Measurements from ENCODE around the gene APOB.

APOB gene

DNA sequence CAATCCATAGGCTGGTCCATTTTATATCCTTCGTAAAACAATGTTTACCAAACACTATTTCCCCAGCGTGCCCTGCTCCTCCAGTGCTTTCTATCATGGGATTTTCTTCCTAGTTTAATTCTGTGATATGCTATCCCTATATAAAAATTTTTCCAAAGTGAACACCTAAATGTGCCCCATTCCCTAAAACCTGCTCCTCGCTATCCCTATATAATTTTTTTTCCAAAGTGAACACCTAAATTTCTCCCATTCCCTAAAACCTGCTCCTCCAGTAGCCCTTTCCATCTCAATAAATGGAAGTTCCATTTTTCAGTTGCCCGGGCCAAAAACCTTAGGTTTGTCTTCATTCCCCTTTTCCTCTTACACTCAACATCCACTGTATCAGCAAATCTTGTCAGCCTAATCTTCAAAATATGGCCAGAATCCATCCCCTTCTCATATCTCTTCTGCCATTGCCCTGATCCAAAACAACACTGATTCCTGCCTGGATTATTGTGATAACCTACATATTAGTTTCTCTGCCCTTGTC, 26.1 kb downstream of the APOB start:
- DNase-seq (ENCODE audit: low read depth in 2 of 2) = no peak

DNA sequence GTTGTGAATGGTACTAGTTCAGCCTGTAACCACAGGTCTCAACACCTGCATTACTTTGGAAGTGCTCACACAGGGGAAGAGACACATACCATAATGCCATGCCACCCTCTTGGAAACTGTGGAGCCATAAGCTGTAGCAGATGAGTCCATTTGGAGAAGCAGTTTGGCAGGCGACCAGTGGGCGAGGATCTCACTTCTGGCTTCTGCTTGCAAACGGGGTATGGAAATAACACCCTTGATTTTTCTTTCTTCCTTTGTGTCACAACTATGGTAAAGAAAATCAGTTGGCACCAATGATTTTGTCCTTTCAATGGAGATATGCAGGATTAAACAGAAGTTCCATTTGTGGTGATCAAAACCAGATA, 28.6 kb downstream of the APOB start:
- no peak for DNase-seq (ENCODE audit: low read depth in 2 of 2)

DNA sequence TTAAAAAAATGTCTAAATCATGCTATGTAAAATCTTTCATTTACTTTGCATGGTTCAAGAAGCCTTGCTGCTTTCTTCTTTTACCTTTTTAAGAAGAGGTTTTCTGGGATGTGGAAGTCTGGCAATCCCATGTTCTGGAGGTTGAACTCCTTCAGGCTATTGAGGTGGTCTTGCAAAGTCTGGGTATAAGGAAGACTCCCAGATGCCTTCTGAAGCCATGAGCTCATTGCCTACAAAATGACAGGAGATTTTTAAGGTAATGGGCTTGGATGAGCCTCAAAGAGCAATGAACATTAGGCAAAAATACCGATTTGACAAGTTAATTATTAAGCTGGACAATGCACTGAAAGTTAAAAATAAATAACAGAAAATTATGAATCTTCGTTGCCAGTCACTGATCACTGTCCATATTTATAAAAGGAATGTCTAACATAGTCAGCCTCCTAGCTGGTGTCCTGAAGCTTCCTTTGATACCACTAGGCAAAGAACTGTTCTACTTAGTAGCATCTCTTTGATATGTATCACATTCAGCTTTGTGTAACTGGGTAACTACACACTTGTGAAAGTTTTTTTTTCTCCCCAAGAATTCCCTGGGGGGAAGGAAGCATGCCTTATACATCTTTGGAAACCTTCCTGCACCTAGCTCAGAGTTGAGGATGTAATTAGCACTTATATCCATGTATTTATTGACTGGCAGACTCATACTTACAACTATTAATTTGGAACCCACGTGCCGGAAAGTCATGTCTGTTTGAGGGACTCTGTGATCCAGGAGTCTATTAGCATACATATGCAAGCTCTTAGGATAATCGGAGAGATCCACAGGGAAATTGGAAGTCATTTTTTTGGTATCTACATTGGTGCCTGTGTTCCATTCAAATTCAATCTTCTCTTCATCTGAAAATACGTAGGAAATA, 29.3 kb downstream of the APOB start:
- no peak for DNase-seq (ENCODE audit: low read depth in 2 of 2)

DNA sequence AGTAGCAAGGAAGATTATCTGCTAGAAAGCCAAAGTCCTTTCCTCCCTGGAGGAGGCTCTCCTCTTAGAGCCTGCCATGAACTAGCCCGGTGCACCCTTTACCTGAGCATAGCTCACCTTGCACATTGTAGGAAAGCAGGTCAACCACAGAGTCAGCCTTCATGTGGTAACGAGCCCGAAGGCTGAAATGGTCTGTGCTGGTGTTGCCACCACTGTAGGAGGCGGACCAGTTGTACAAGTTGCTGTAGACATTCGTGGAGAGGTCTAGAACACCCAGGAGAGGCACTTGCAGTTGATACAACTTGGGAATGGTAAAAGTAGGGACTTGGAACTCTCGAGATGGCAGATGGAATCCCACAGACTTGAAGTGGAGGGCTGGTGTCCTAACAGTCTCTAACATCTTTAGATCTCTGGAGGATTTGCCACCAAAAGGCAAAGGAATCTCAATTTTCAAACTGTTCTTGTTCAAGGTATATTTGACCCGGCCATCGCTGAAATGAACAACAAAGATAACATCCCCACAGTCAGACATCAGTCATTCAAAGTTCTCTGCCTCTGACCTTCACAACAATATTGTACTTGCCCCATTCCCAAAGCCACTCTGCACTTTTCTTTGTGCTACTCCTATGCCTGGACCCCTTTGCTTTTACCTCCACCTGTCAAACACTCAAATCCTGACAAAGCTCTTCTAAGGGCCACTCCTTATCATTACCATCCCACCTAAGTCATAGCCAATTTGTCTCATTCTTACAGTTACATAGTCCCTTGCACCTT, 30.6 kb downstream of the APOB start:
- no peak for DNase-seq (ENCODE audit: low read depth in 2 of 2)

DNA sequence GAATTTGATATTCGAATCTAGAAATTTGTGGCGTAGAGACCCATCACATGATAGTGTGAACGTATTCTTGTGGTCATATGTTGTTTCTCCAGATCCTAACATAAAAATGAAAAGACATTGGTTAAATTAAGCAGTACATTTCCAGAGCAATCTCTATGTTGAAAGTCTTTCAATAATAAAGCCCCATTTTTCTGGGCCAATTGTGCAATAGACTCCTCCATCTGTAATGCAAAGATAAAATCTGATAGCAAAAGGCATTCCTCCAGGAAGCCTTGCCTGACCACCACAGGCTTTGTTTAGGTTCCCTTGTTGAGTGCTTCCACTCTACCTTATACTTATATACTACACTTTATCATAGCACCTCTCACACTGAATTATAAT, 31.3 kb downstream of the APOB start:
- no peak for DNase-seq (ENCODE audit: low read depth in 2 of 2)

DNA sequence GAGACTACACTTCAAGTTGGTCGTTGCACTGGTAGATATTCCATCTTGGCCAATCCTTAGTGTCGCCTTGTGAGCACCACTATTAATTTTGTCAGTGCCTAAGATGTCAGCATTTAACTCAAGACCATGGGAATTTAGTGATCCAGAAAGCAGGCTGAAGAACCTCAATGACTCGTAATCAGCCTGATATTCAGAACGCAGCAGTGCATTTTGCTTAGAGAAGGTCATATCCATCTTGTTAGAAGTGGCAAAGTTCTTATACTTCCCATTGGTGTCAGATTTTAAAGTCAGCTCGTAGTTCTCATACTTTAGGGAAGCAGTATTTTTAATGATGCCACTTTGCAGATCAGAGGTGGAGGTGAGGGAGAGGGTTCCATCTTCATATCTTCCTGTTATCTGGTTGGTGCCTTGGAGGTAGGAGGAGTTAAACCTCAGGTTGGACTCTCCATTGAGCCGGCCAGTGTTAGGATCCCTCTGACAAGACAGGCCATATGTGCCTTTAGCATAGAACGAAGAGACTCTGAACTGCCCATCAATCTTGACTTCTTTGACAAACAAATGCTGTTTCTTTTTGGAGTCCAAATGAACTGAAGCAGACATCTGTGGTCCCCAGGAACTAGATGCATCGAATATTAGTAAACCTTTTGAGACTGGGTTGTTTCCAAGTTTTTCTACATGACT, 31.9 kb downstream of the APOB start:
- no peak for DNase-seq (ENCODE audit: low read depth in 2 of 2)

DNA sequence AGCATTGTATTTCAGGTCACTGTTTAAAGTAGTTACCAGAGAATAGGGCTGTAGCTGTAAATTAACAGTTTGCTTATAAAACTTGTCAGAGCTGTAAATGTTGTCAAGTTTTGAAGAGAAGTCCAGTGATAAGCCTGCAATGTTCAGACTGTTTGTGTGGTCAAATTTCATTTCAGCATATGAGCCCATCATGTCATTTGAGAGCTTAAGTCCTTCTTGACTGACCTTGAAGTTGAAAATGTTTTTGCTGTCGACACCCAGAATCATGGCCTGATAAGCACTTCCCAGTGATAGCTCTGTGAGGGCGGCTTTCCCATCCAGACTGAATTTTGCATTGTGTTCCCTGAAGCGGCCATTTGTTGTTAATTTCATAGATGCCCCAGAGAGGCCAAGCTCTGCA, 32.4 kb downstream of the APOB start:
- no peak for DNase-seq (ENCODE audit: low read depth in 2 of 2)

DNA sequence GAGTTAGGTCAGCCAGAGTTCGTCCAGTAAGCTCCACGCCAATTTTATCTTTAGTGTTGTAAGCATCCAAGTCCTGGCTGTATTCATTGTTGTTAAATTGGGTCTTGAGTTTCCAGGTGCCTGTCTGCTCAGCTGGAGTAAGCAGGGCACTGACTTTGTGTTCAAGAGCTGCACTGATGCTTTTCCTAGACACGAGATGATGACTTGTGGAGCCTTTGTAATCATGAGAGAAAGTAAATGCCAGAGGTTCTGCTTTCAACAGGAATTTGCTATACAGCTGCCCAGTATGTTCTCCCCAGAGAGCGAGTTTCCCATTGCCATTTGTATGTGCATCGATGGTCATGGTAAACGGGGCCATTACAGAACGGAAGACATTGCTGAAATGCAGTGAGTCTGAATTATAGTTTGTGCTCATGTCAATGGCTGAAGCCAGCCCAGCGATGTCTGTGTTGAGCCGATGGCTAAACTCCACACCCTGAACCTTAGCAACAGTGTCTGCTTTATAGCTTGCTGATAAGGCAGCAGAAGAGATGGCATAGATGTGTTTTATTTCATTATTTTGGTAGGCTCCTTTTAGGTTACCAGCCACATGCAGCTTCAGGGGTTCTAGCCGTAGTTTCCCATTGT, 32.9 kb downstream of the APOB start:
- DNase-seq (ENCODE audit: low read depth in 2 of 2) = no peak

DNA sequence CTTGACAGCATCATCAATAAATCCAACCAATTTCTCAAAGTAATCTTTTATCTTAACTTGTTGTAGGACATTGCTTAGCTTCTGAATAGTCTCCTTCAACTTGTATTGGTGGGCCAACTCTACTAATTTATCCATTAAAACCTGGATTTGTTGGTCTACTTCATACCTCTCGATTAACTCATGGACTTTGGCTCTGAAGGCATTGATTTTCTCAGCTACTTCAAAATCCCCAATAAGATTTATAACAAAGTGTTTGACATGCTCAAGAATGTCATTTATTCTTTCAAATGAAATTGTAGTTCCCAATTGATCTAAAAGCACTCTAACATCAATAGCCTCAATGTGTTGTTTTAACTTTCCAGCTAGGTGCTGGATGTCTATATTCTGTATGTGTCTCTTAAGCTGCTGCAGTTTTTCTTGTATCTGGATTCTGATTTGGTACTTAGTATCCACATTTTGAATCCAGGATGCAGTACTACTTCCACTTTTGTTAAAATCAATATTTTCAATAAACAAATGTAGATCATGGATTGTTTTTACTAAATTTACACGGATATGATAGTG, 34.1 kb downstream of the APOB start:
- no peak for DNase-seq (ENCODE audit: low read depth in 2 of 2)

DNA sequence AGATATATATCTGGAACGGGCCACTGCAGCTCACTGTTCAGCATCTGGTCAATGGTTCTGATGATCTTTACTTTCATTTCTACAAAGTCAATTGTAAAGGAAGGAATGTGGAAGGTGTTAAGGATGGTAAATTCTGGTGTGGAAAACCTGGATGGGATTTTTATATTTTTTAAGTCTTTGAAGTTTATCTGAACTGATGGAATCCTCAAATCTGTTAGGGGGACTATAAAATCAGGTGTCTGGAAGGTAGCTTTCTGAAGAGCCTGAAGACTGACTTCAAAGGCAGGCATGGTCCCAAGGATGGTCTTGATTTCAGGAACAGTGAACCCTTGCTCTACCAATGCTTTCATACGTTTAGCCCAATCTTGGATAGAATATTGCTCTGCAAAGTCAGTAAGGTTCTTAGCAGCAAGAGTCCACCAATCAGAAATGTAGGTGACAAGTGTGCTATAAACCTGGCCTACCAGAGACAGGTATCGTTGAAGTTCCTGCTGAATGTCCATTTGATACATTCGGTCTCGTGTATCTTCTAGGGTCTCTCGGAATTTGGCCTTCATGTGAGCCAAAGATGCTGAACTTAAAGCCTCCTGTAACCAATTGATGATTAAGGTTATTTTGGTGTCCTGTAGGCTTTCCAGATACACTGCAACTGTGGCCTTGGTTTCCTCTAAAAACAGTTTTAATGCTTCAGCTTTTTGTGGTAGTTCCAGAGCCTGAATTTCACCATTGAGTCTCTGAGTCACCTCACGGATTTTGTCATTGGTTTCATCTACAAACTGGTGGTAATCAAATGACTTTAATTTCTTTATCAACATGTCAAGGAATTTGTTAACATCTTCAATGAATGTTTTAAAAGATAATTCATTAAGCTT, 34.8 kb downstream of the APOB start:
- DNase-seq (ENCODE audit: low read depth in 2 of 2) = no peak

DNA sequence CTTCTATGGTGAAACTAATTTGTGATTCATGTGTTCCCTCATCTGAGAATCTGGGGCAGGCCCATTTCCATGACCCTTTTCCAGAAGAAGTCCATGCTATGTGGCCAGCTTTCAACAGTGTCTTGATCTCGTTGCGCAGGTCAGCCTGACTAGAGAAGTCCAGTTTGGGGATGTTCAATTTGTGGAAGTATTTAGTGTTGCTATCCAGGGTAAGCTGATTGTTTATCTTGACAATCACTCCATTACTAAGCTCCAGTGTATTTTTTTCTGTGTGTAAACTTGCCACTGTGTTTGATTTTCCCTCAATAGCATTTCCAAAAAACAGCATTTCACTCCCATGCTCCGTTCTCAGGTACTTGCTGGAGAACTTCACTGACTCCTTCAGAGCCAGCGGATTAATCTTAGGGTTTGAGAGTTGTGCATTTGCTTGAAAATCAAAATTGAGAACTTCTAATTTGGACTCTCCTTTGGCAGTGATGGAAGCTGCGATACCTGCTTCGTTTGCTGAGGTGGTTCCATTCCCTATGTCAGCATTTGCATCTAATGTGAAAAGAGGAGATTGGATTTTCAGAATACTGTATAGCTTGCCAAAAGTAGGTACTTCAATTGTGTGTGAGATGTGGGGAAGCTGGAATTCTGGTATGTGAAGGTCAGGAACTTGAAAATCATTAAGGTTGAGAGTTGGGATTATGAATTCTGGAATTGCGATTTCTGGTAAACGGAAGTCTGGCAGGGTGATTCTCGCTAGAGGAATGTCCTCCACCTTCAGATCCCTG, 35.7 kb downstream of the APOB start:
- DNase-seq (ENCODE audit: low read depth in 2 of 2) = no peak

DNA sequence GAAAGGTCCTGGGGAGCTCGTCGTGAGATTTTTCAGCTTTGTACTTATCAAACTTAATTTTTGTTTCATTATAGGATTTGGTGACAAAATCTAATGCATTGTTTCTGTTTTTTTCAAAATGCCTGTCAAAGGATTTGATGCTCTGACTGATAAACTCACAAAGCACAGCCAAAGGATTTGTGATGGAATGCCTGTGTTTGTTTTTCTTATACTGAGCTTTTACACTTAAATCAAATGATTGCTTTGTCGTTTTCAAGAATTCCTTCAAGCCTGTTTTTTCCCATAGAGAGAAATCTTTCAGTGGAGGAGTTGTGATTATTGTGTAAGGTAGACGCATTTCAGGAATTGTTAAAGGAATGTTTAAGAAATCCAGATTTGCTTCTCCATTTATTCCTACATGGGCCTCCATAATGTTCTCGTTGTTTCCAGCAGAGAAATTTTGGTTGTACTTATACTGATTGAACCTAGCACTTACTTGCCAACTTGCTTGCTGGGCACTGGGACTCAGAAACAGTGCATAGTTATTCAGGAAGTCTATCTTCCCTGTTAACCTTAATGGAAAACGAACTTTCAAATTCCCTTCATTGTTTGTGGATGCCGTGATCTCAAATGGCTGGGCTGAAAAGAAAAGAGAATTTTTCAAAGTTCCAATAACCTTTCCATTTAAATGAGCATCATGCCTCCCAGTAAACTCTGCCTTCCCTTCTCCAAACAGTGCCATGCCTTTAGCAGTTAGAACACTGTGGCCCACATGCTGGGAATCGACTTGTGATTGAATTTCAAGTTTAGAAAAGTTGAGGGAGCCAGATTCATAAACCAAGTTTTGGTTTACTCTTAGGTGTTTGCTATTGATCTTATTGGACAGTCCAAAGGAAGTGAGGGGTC, 36.5 kb downstream of the APOB start:
- no peak for DNase-seq (ENCODE audit: low read depth in 2 of 2)

DNA sequence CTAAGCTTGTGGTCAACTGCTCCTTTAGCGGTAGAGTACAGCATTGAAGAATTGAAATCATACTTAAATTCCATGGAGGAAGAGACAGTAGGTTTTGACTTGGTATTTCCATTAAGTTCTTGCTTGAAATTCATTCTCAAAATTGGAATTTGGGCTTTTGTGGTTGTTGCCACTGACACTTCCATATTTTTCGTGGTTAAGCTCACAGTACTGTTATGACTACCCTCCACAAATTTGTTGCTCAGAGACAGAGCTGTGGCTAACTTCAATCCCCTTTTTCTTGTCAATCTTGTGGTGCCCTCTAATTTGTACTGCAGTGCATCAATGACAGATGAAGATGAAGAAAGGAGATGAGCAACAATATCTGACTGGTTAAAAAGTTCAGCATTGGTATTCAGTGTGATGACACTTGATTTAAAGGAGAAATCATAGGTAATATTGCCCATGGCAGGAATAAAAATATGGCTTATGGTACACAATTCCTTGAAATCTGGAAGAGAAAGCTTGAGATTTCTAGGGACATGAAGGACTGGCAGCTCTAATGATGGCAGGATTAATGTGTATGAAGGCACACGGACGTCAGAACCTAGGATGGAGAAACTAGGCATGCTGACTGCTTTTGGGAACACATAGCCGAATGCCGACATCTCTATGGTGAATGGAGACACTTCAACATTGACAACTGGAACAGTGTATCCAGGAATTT, 37.3 kb downstream of the APOB start:
- no peak for DNase-seq (ENCODE audit: low read depth in 2 of 2)

DNA sequence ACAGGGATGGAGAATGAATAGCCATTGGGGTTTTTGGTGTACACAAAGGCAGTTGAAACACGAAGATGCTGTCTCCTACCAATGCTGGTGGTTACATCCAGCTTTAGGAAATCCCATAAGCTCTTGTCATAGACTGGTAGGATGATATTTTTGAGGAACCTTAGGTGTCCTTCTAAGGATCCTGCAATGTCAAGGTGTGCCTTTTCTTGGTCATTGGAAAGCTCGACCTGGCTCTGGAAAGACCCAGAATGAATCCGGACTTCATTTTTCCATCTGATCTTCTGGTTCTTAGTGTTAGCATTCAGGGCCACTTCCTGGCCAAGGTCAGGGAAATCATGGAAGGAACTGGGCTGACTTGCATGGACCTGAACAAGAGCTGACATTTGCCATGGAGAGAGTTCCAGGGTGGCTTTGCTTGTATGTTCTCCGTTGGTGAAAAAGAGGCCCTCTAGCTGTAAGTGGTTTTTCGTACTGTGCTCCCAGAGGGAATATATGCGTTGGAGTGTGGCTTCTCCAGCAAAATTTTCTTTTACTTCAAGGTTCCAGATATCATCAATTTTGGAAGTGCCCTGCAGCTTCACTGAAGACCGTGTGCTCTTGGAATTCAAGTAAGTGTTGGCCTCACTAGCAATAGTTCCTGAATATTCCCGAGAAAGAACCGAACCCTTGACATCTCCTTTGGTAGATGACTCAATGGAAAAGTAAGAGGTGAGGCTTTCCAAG, 38.0 kb downstream of the APOB start:
- no peak for DNase-seq (ENCODE audit: low read depth in 2 of 2)

DNA sequence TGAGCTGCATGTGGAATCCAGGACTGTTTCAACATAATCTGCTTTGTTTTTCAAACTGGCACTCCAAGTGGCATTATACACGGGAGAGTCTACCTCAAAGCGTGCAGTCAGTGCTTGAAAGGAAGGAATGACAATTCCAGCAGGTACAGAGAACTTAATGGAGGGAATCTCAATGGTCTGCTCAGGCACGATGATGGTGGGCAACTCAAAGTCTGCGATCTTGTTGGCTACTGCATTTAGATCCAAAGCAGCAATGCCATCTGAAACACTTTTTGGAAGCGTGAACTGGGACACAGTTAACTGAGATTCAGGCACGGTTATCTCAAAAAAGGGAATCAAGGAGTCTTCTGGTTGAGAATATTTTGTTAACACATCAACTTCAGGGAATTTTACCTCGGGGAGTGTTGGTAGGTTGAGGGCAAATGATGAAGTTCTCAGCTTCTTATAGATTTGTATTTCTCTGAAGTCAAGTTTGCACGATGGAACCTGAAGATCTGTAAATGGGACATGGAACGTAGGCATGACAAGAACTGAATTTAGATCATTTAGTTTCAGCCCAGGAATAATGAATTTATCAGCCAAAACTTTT, 38.7 kb downstream of the APOB start:
- DNase-seq (ENCODE audit: low read depth in 2 of 2) = no peak

DNA sequence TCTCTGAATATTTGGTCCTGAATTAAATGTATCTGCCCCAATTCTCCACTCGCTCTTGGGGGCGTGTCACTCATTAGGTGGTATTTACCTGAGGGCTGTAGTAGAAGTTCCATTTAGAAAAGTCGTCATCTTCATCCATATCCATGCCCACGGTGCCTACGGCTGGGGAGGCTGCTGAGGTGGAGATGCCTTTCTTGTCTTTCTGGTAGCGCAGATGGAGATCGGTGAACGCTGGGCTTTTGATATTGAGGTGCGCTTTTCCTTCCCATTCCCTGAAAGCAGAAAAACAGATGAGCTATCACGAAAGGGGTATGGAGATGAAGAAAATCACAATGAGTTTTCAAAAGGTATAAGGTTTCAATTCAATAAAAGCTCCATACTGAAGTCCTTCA, 39.7 kb downstream of the APOB start:
- DNase-seq (ENCODE audit: low read depth in 2 of 2) = no peak

DNA sequence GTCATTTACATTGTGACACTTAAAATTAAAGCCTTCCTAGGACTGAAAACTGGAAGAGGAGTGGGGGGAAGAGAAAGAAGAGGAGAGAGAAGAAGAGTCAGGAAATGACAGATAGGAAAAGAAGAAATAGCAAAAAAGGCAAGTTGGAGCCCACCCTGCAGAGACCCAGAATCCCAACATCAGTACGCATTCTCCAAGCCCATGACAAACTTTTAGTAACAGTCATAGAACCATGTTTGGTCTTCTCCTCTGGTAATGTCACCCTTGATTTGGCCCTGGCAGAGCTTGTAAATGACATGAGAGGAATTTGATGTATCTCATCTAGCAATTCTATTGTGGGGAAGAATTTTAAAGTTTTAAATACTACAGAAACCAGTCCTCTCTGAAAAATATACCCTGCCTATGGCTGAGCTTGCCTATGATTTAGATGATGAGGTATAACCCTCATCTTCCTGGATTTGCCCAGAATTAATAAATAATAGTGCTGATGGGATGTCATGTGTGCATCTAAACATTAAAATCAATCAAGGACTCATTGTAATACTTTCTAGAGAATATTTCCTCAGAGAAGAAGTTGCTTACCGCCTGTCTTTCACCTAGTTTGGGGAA, 40.2 kb downstream of the APOB start:
- no peak for DNase-seq (ENCODE audit: low read depth in 2 of 2)
